ENCODE data around the gene RFX2. TPM values are rescaled to one million over a fixed set of nuclear protein-coding genes. Genes with fewer than 3 reads are reported as not detected.

RFX2 gene
- total RNA-seq, 1 donor from 2014 or later: 3.2 TPM

DNA sequence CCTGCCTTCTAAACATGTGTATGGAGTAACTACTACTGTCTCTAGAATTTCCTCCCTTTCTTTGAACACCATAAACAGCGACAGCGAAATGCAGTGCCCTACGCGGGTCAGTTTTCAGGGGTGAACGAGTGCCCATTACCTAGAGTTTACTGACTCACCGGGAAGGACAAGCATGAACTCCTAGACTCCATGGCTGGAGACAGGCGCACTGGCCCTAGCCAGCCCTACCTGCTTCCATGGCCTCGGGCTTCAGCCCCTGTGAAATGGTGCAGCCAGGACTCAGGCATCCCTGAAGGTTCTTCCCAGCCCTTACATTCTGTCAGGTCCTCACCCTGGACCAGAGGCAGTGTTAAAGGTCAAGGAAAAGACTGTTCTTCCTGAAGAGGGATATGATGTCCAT is 140.8 kb downstream of the RFX2 start:
- Histone ChIP-seq H3K27ac (ENCODE audit: low read depth, low read length) (no peak overlapping the region), H3K27me3 (ENCODE audit: insufficient read depth, low read length) (no peaks in the 10 kb centered on the region), H3K4me1 (ENCODE audit: insufficient read depth, low read length) (peaks cover 24% of the 10 kb centered on the region), H4K20me1 (ENCODE audit: insufficient read depth, low read length) (peaks cover 98% of the 10 kb centered on the region), H3K9me3 (ENCODE audit: insufficient read depth, low read depth, low read length) (no peaks in the 10 kb centered on the region), H3K9ac (ENCODE audit: low read length) (no peak overlapping the region), H3K4me2 (ENCODE audit: low read length) (no peak overlapping the region), H3K79me2 (ENCODE audit: insufficient read depth, low read length) (peaks cover 100% of the 10 kb centered on the region), H2AFZ (ENCODE audit: low read depth, low read length) (no peak overlapping the region), H3K4me3 (ENCODE audit: insufficient read depth, low read depth, low read length) (no peak overlapping the region), H3K36me3 (ENCODE audit: insufficient read depth, low read length) (no peaks in the 10 kb centered on the region)
- no peaks in the 10 kb centered on the region for H3K27me3 Mint-ChIP-seq (ENCODE audit: low read depth, unreplicated experiment)
- no peak overlapping the region for H3K27ac Mint-ChIP-seq (ENCODE audit: unreplicated experiment)
- H3K4me1 Mint-ChIP-seq (ENCODE audit: low read depth, unreplicated experiment): peaks cover 20% of the 10 kb centered on the region
- H3K9me3 Mint-ChIP-seq (ENCODE audit: unreplicated experiment): no peaks in the 10 kb centered on the region
- peaks cover 8% of the 10 kb centered on the region for H3K36me3 Mint-ChIP-seq (ENCODE audit: low read depth, unreplicated experiment)
- no peak for TF ChIP-seq EZH2 (IDR thresholded peaks at IDR 0.05; ENCODE audit: insufficient read depth, low read length)
- TF ChIP-seq, protein P1, sequence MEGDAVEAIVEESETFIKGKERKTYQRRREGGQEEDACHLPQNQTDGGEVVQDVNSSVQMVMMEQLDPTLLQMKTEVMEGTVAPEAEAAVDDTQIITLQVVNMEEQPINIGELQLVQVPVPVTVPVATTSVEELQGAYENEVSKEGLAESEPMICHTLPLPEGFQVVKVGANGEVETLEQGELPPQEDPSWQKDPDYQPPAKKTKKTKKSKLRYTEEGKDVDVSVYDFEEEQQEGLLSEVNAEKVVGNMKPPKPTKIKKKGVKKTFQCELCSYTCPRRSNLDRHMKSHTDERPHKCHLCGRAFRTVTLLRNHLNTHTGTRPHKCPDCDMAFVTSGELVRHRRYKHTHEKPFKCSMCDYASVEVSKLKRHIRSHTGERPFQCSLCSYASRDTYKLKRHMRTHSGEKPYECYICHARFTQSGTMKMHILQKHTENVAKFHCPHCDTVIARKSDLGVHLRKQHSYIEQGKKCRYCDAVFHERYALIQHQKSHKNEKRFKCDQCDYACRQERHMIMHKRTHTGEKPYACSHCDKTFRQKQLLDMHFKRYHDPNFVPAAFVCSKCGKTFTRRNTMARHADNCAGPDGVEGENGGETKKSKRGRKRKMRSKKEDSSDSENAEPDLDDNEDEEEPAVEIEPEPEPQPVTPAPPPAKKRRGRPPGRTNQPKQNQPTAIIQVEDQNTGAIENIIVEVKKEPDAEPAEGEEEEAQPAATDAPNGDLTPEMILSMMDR (IDR thresholded peaks at IDR 0.05; ENCODE audit: insufficient read depth, low read depth, low read length): no peak
- no peak for FAIRE-seq
- DNase-seq (ENCODE audit: low read depth): no peak
- H3K4me3 Mint-ChIP-seq (ENCODE audit: unreplicated experiment): no peak overlapping the region

DNA sequence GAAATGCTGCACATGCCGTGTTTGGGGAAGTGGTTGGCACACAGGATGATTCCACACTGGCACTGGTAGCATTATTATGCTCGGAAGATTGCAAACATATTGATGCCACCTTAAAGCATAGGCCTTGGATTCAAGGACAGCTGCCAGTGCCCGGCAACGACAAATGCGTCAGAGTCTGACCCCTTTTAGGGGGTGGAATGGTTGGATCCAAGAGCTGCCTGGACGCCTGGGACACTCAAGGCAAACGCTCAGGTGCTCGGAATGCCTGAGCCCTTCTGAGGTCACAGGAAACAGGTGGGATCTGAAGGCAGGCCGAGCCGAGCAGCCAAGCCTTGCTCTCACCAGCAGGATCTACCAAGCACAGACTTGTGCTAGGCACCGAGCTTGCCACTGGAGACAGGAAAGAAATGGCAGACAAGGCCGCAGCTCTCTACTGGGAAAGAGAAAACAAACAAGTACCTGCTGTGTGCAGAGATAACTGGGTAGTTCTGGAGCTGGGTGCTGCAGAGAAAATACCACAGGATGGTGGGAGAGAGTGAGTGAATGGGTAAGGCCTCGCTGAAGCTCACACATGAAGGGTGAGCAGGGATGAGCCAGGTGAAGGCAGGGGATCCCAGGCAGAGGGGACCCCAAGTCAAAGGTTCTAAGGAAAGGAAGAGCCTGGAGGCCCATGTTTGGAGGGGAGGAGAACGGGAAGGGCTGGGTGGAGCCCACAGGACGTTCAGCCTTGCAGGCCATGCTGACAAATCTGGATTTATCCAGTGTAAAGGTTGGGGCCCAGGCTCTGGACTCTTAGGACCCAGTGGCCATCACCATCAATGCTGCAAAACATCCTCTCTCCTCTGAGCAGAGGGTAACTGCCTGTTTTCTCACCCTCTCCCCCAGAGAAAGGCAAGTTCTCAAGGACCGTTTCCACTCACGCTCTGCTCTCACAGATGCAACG is 141.6 kb downstream of the RFX2 start:
- Histone ChIP-seq H3K4me3 (ENCODE audit: insufficient read depth, low read depth, low read length) (no peak overlapping the region), H2AFZ (ENCODE audit: low read depth, low read length) (no peak overlapping the region), H3K4me2 (ENCODE audit: low read length) (peak overlapping the region; percentile 50), H3K27ac (ENCODE audit: low read depth, low read length) (peak overlapping the region; percentile 46), H3K4me1 (ENCODE audit: insufficient read depth, low read length) (peaks cover 19% of the 10 kb centered on the region), H4K20me1 (ENCODE audit: insufficient read depth, low read length) (peaks cover 98% of the 10 kb centered on the region), H3K27me3 (ENCODE audit: insufficient read depth, low read length) (no peaks in the 10 kb centered on the region), H3K36me3 (ENCODE audit: insufficient read depth, low read length) (no peaks in the 10 kb centered on the region), H3K79me2 (ENCODE audit: insufficient read depth, low read length) (peaks cover 100% of the 10 kb centered on the region), H3K9me3 (ENCODE audit: insufficient read depth, low read depth, low read length) (no peaks in the 10 kb centered on the region), H3K9ac (ENCODE audit: low read length) (peak overlapping the region; percentile 24)
- Mint-ChIP-seq H3K27ac (ENCODE audit: unreplicated experiment) (no peak overlapping the region), H3K9me3 (ENCODE audit: unreplicated experiment) (no peaks in the 10 kb centered on the region), H3K4me1 (ENCODE audit: low read depth, unreplicated experiment) (peaks cover 17% of the 10 kb centered on the region), H3K27me3 (ENCODE audit: low read depth, unreplicated experiment) (no peaks in the 10 kb centered on the region), H3K4me3 (ENCODE audit: unreplicated experiment) (peak overlapping the region; percentile 3), H3K36me3 (ENCODE audit: low read depth, unreplicated experiment) (peaks cover 4% of the 10 kb centered on the region)
- DNase-seq (ENCODE audit: low read depth) (peak; percentile 25), FAIRE-seq (no peak)
- TF ChIP-seq EZH2 (IDR thresholded peaks at IDR 0.05; ENCODE audit: insufficient read depth, low read length): no peak
- TF ChIP-seq, protein P1 (IDR thresholded peaks at IDR 0.05; ENCODE audit: insufficient read depth, low read depth, low read length): no peak

DNA sequence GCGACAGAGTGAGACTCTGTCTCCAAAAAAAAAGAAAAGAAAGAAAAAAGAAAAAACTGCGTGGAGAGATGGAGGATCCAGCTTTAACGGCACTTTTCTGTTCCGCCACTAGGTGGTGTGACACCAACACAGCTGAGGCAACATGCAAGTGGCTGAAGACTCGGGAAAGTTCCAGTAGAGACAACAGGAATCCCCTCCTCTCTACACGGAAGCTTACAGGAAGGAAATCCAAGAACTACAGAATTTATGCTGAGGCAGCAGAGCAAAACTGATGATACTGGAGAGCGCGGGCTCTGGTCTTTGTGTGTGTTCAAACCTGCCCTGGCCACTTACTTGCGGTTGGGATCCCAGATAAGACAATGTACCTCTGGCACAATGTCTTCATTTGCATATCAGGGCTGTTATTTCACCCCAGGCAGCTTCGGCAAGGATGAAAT is 142.3 kb downstream of the RFX2 start:
- Mint-ChIP-seq H3K27ac (ENCODE audit: unreplicated experiment) (no peak overlapping the region), H3K4me1 (ENCODE audit: low read depth, unreplicated experiment) (peaks cover 17% of the 10 kb centered on the region), H3K36me3 (ENCODE audit: low read depth, unreplicated experiment) (peaks cover 4% of the 10 kb centered on the region), H3K9me3 (ENCODE audit: unreplicated experiment) (no peaks in the 10 kb centered on the region), H3K4me3 (ENCODE audit: unreplicated experiment) (no peak overlapping the region), H3K27me3 (ENCODE audit: low read depth, unreplicated experiment) (no peaks in the 10 kb centered on the region)
- peaks cover 100% of the 10 kb centered on the region for H3K79me2 ChIP-seq (ENCODE audit: insufficient read depth, low read length)
- H3K9me3 ChIP-seq (ENCODE audit: insufficient read depth, low read depth, low read length): no peaks in the 10 kb centered on the region
- H3K4me3 ChIP-seq (ENCODE audit: insufficient read depth, low read depth, low read length): no peak overlapping the region
- H3K4me2 ChIP-seq (ENCODE audit: low read length): peak overlapping the region; percentile 50
- no peaks in the 10 kb centered on the region for H3K36me3 ChIP-seq (ENCODE audit: insufficient read depth, low read length)
- DNase-seq (ENCODE audit: low read depth): peak; percentile 66
- peak; percentile 87 for FAIRE-seq
- peak overlapping the region; percentile 46 for H3K27ac ChIP-seq (ENCODE audit: low read depth, low read length)
- no peaks in the 10 kb centered on the region for H3K27me3 ChIP-seq (ENCODE audit: insufficient read depth, low read length)
- H3K9ac ChIP-seq (ENCODE audit: low read length): peak overlapping the region; percentile 24
- peaks cover 16% of the 10 kb centered on the region for H3K4me1 ChIP-seq (ENCODE audit: insufficient read depth, low read length)
- H4K20me1 ChIP-seq (ENCODE audit: insufficient read depth, low read length): peaks cover 98% of the 10 kb centered on the region
- TF ChIP-seq, protein P1 (IDR thresholded peaks at IDR 0.05; ENCODE audit: insufficient read depth, low read depth, low read length): peak; percentile 92
- no peak for TF ChIP-seq EZH2 (IDR thresholded peaks at IDR 0.05; ENCODE audit: insufficient read depth, low read length)
- no peak overlapping the region for H2AFZ ChIP-seq (ENCODE audit: low read depth, low read length)
